CD14-positive monocyte (primary cell): ENCODE data around the gene KIAA1549. TPM values are rescaled to one million over a fixed set of nuclear protein-coding genes. Genes with fewer than 3 reads are reported as not detected.

Experiments
- DNase-seq, 3 donors: peaks; one replicate each; pipeline ENCODE4 v3.0.0-alpha.2; 2011 to 2022
- H2AFZ ChIP-seq: 2 replicates; pipeline ENCODE4 v1.6.0; 2012; ENCODE audit warnings: mild to moderate bottlenecking, low read depth, low read length, inconsistent platforms; ENCODE audit not compliant: insufficient read depth, poor library complexity, severe bottlenecking
- H3K27ac ChIP-seq, 2 donors: 1 replicate in 1 of 2; 2 replicates in 1 of 2; pipeline ENCODE4 v1.5.1; 2012 to 2013; ENCODE audit warnings: low read length in 2 of 2, control low read depth in 1 of 2, inconsistent platforms in 1 of 2, low read depth in 1 of 2, mild to moderate bottlenecking in 1 of 2
- H3K27me3 ChIP-seq, 2 donors: one replicate each; pipeline versions ENCODE4 v1.6.0 to v1.6.1; 2011 to 2013; ENCODE audit warnings: low read length in 2 of 2; ENCODE audit not compliant: control insufficient read depth in 2 of 2, insufficient read depth in 2 of 2
- H3K36me3 ChIP-seq, 2 donors: replicated peaks in 1 of 2; 1 replicate in 1 of 2; 2 replicates in 1 of 2; pipeline versions ENCODE4 v1.5.1 to v1.6.1; 2012 to 2013; ENCODE audit warnings: low read length in 2 of 2, control low read depth in 1 of 2, inconsistent platforms in 1 of 2, mild to moderate bottlenecking in 1 of 2; ENCODE audit not compliant: insufficient read depth in 2 of 2, control insufficient read depth in 1 of 2
- H3K4me1 ChIP-seq, 2 donors: 1 replicate in 1 of 2; 2 replicates in 1 of 2; pipeline versions ENCODE4 v1.5.1 to v1.6.1; 2012 to 2013; ENCODE audit warnings: low read length in 2 of 2, control low read depth in 1 of 2, inconsistent platforms in 1 of 2, mild to moderate bottlenecking in 1 of 2, moderate library complexity in 1 of 2; ENCODE audit not compliant: insufficient read depth in 2 of 2, control insufficient read depth in 1 of 2
- H3K4me2 ChIP-seq: replicated peaks from 2 replicates; pipeline ENCODE3; 2012; ENCODE audit warnings: low read length, moderate library complexity, mild to moderate bottlenecking; ENCODE audit not compliant: poor library complexity, severe bottlenecking; ENCODE audit errors: extremely low read depth
- H3K4me3 ChIP-seq, 3 experiments: fragments of 200-600 bp in 1 of 3; sonication (generic) in 1 of 3; replicated peaks in 1 of 3; 1 replicate in 2 of 3; 2 replicates in 1 of 3; pipeline ENCODE4 v1.5.1; 2011 to 2013; ENCODE audit warnings: low read length in 3 of 3, mild to moderate bottlenecking in 3 of 3, control low read depth in 2 of 3, low read depth in 2 of 3, inconsistent platforms in 1 of 3, moderate library complexity in 1 of 3
- H3K79me2 ChIP-seq: 2 replicates; pipeline ENCODE4 v1.6.0; 2012; ENCODE audit warnings: mild to moderate bottlenecking, control low read depth, inconsistent platforms, low read length, moderate library complexity; ENCODE audit not compliant: insufficient read depth
- H3K9ac ChIP-seq: 2 replicates; pipeline ENCODE4 v1.6.0; 2017; ENCODE audit warnings: low read length, mild to moderate bottlenecking; ENCODE audit not compliant: insufficient read depth, poor library complexity, severe bottlenecking
- H3K9me3 ChIP-seq, 2 donors: replicated peaks in 1 of 2; 1 replicate in 1 of 2; 2 replicates in 1 of 2; pipeline versions ENCODE4 v1.5.1 to v1.6.1; 2012 to 2013; ENCODE audit warnings: low read length in 2 of 2, control low read depth in 1 of 2; ENCODE audit not compliant: control insufficient read depth in 1 of 2, insufficient read depth in 1 of 2
- H4K20me1 ChIP-seq: 2 replicates; pipeline ENCODE4 v1.6.0; 2012; ENCODE audit warnings: mild to moderate bottlenecking, low read length, control low read depth, moderate library complexity; ENCODE audit not compliant: insufficient read depth
- H3K27ac Mint-ChIP-seq, 7 donors: one replicate each; pipeline ENCODE4 v1.8.0; 2020; ENCODE audit warnings: mild to moderate bottlenecking in 7 of 7, mixed read lengths in 7 of 7, moderate library complexity in 6 of 7, inconsistent platforms in 2 of 7
- H3K27me3 Mint-ChIP-seq, 3 donors: one replicate each; pipeline ENCODE4 v1.8.0; 2021 to 2022; ENCODE audit warnings: low read depth in 3 of 3, mild to moderate bottlenecking in 3 of 3, mixed read lengths in 3 of 3, moderate library complexity in 3 of 3, inconsistent platforms in 1 of 3
- H3K36me3 Mint-ChIP-seq, 2 donors: one replicate each; pipeline ENCODE4 v1.8.0; 2020; ENCODE audit warnings: mixed read lengths in 2 of 2, inconsistent platforms in 1 of 2, mild to moderate bottlenecking in 1 of 2
- H3K4me1 Mint-ChIP-seq: one replicate; pipeline ENCODE4 v1.8.0; 2020; ENCODE audit warnings: mild to moderate bottlenecking, mixed read lengths
- H3K4me3 Mint-ChIP-seq, 2 donors: one replicate each; pipeline ENCODE4 v1.8.0; 2020; ENCODE audit warnings: mild to moderate bottlenecking in 2 of 2, mixed read lengths in 2 of 2, moderate library complexity in 1 of 2
- H3K9me3 Mint-ChIP-seq, 7 donors: one replicate each; pipeline ENCODE4 v1.8.0; 2020 to 2022; ENCODE audit warnings: mixed read lengths in 7 of 7, mild to moderate bottlenecking in 6 of 7, moderate library complexity in 6 of 7, inconsistent platforms in 2 of 7
- WGBS: methylation state at CpG from one replicate; pipeline ENCODE4 v1.1.5; 2013; ENCODE audit warnings: missing lambda C conversion rate; ENCODE audit not compliant: insufficient coverage; 5-methylcytosine and 5-hydroxymethylcytosine counted together
- intact Hi-C, 2 donors: fragments of 100-400 bp; cut with micrococcal nuclease; formaldehyde crosslinking; loops; one replicate each; pipeline versions ENCODE4 v1.15.0 to v1.15.1; 2023
- polyA plus RNA-seq, 3 donors: library from polyadenylated mRNA; depleted of rRNA in 1 of 3; unstranded in 2 of 3; stranded (reverse) in 1 of 3; fragments of 300-500 nt in 2 of 3; fragments of >200 nt in 1 of 3; fragmentation: Illumina TruSeq in 2 of 3; gene quantifications; 1 replicate in 2 of 3; 2 replicates in 1 of 3; pipeline ENCODE4 v1.2.3, GENCODE V29; 2012 to 2021
- TF ChIP-seq, protein P1 (sequence below): fragments of 200-600 bp; IDR thresholded peaks from one replicate; pipeline ENCODE4 v1.8.0; 2022; ENCODE audit warnings: antibody characterized with exemption, mild to moderate bottlenecking

The KIAA1549 gene
- polyA plus RNA-seq, 3 donors: 0.03 TPM; not detected in 1

GRCh38 chr7:138832966-138833365 is 148.2 kb downstream of the KIAA1549 start:
- no peaks in the 10 kb centered on the region for H3K36me3 Mint-ChIP-seq
- Histone ChIP-seq H3K9ac (no peak overlapping the region), H3K27ac (no peak overlapping the region), H3K9me3 (no peaks in the 10 kb centered on the region), H3K4me3 (no peak overlapping the region), H2AFZ (no peak overlapping the region), H3K4me2 (no peak overlapping the region), H3K4me1 (no peaks in the 10 kb centered on the region), H3K27me3 (no peaks in the 10 kb centered on the region), H3K79me2 (no peaks in the 10 kb centered on the region), H4K20me1 (no peaks in the 10 kb centered on the region), H3K36me3 (no peaks in the 10 kb centered on the region)
- no peak for DNase-seq
- peaks cover 0 to 3% (median 1%) of the 10 kb centered on the region in 3 donors for H3K27me3 Mint-ChIP-seq
- no peak overlapping the region for H3K27ac Mint-ChIP-seq
- intact Hi-C loops: no loop called here
- TF ChIP-seq, protein P1, sequence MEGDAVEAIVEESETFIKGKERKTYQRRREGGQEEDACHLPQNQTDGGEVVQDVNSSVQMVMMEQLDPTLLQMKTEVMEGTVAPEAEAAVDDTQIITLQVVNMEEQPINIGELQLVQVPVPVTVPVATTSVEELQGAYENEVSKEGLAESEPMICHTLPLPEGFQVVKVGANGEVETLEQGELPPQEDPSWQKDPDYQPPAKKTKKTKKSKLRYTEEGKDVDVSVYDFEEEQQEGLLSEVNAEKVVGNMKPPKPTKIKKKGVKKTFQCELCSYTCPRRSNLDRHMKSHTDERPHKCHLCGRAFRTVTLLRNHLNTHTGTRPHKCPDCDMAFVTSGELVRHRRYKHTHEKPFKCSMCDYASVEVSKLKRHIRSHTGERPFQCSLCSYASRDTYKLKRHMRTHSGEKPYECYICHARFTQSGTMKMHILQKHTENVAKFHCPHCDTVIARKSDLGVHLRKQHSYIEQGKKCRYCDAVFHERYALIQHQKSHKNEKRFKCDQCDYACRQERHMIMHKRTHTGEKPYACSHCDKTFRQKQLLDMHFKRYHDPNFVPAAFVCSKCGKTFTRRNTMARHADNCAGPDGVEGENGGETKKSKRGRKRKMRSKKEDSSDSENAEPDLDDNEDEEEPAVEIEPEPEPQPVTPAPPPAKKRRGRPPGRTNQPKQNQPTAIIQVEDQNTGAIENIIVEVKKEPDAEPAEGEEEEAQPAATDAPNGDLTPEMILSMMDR: no peak
- no peaks in the 10 kb centered on the region for H3K4me1 Mint-ChIP-seq
- peaks cover 0 to 3% (median 0%) of the 10 kb centered on the region in 7 donors for H3K9me3 Mint-ChIP-seq
- H3K4me3 Mint-ChIP-seq: no peak overlapping the region
- 97% methylated on average over 3 of the region's 10 CpGs for WGBS

DNA sequence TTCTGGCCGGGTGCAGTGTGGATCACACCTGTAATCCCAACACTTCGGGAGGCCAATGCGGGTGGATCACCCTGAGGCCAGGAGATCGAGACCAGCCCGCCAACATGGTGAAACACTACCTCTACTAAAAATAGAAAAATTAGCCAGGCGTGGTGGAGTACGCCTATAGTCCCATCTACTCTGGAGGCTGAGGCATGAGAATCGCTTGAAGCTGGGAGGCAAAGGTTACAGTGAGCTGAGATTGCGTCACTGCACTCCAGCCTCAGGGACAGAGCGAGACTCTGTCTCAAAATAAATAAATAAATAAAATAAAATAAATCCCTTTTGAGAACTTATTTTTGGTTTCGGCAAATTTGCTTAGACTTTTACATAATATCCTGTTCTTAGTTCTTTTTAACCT is 151.9 kb downstream of the KIAA1549 start:
- WGBS: 95% methylated on average over 3 of the region's 11 CpGs

More for the DNA sequence above, 151.9 kb downstream of the KIAA1549 start:
- no peaks in the 10 kb centered on the region for H4K20me1 ChIP-seq
- no peak overlapping the region for H3K9ac ChIP-seq
- H3K27me3 ChIP-seq: no peaks in the 10 kb centered on the region
- Mint-ChIP-seq H3K4me3 (no peak overlapping the region), H3K9me3 (peaks cover 2 to 20% (median 12%) of the 10 kb centered on the region in 7 donors), H3K4me1 (no peaks in the 10 kb centered on the region), H3K36me3 (no peaks in the 10 kb centered on the region), H3K27ac (no peak overlapping the region), H3K27me3 (peaks cover 0 to 4% (median 0%) of the 10 kb centered on the region in 3 donors)
- no peaks in the 10 kb centered on the region for H3K4me1 ChIP-seq
- H3K4me2 ChIP-seq: no peak overlapping the region
- TF ChIP-seq, protein P1: no peak
- H2AFZ ChIP-seq: no peak overlapping the region
- H3K79me2 ChIP-seq: no peaks in the 10 kb centered on the region
- DNase-seq: no peak
- no peaks in the 10 kb centered on the region for H3K36me3 ChIP-seq
- intact Hi-C loops: no loop called here
- H3K4me3 ChIP-seq: no peak overlapping the region
- H3K27ac ChIP-seq: no peak overlapping the region
- H3K9me3 ChIP-seq: peaks cover 0 to 8% of the 10 kb centered on the region in 2 donors
